MM.1S (cell line): ENCODE data around the gene BIVM.

ENCODE experiments used
- DNase-seq: peaks from one replicate; pipeline ENCODE4 v3.0.0-alpha.2; 2015
- H2AFZ ChIP-seq: fragments of 300-600 bp; sonication (generic); 2 replicates; pipeline ENCODE4 v1.6.0; 2016; ENCODE audit warnings: antibody characterized with exemption, low read length
- H3F3A ChIP-seq: fragments of 300-600 bp; sonication (generic); 2 replicates; pipeline ENCODE4 v1.6.1; 2016; ENCODE audit warnings: mild to moderate bottlenecking, antibody characterized with exemption, low read length, moderate library complexity, mixed read lengths; ENCODE audit not compliant: insufficient read depth
- H3K27ac ChIP-seq: fragments of 300-600 bp; sonication (generic); 2 replicates; pipeline ENCODE4 v1.5.1; 2016; ENCODE audit warnings: mild to moderate bottlenecking, low read length
- H3K27me3 ChIP-seq: fragments of 300-600 bp; sonication (generic); replicated peaks from 2 replicates; pipeline ENCODE4 v1.6.0; 2016; ENCODE audit warnings: low read length; ENCODE audit not compliant: insufficient read depth
- H3K36me3 ChIP-seq: fragments of 300-600 bp; sonication (generic); replicated peaks from 2 replicates; pipeline ENCODE4 v1.6.1; 2016; ENCODE audit warnings: mild to moderate bottlenecking, low read length, mixed read lengths; ENCODE audit not compliant: insufficient read depth
- H3K4me1 ChIP-seq: fragments of 300-600 bp; sonication (generic); 2 replicates; pipeline ENCODE4 v1.6.1; 2016; ENCODE audit warnings: low read length, mixed read lengths
- H3K4me2 ChIP-seq: fragments of 300-600 bp; sonication (generic); 2 replicates; pipeline ENCODE4 v1.6.0; 2016; ENCODE audit warnings: low read depth, low read length
- H3K4me3 ChIP-seq: fragments of 300-600 bp; sonication (generic); 2 replicates; pipeline ENCODE4 v1.5.1; 2016; ENCODE audit warnings: low read length, mixed read lengths
- H3K79me2 ChIP-seq: fragments of 300-600 bp; sonication (generic); 2 replicates; pipeline ENCODE4 v1.6.1; 2016; ENCODE audit warnings: mixed run types, low read length, mixed read lengths
- H3K9ac ChIP-seq: fragments of 300-600 bp; sonication (generic); 2 replicates; pipeline ENCODE4 v1.6.1; 2016; ENCODE audit warnings: low read length, mixed read lengths
- H3K9me2 ChIP-seq: fragments of 300-600 bp; sonication (generic); replicated peaks from 2 replicates; pipeline ENCODE4 v1.6.1; 2016; ENCODE audit warnings: mild to moderate bottlenecking, low read length, mixed read lengths; ENCODE audit not compliant: insufficient read depth
- H3K9me3 ChIP-seq: fragments of 300-600 bp; sonication (generic); replicated peaks from 2 replicates; pipeline ENCODE4 v1.6.1; 2016; ENCODE audit warnings: mild to moderate bottlenecking, low read length, mixed read lengths; ENCODE audit not compliant: insufficient read depth
- H4K20me1 ChIP-seq: fragments of 300-600 bp; sonication (generic); 2 replicates; pipeline ENCODE4 v1.6.1; 2016; ENCODE audit warnings: mild to moderate bottlenecking, low read length, moderate library complexity, mixed read lengths; ENCODE audit not compliant: insufficient read depth
- EZH2 ChIP-seq: fragments of 300-600 bp; sonication (generic); optimal IDR thresholded peaks from 2 replicates; pipeline ENCODE3; 2017; ENCODE audit warnings: low read depth, mild to moderate bottlenecking, antibody characterized with exemption, low read length, mixed read lengths
- EZH2phosphoT487 ChIP-seq: fragments of 300-600 bp; sonication (generic); IDR thresholded peaks from 2 replicates; pipeline ENCODE4 v1.6.1; 2018; ENCODE audit warnings: antibody characterized with exemption, low read length
- TF ChIP-seq, protein P1 (sequence below): fragments of 300-600 bp; sonication (generic); IDR thresholded peaks from 2 replicates; pipeline ENCODE4 v1.5.1; 2016; ENCODE audit warnings: antibody characterized with exemption, low read length, mixed read lengths

BIVM gene

DNA sequence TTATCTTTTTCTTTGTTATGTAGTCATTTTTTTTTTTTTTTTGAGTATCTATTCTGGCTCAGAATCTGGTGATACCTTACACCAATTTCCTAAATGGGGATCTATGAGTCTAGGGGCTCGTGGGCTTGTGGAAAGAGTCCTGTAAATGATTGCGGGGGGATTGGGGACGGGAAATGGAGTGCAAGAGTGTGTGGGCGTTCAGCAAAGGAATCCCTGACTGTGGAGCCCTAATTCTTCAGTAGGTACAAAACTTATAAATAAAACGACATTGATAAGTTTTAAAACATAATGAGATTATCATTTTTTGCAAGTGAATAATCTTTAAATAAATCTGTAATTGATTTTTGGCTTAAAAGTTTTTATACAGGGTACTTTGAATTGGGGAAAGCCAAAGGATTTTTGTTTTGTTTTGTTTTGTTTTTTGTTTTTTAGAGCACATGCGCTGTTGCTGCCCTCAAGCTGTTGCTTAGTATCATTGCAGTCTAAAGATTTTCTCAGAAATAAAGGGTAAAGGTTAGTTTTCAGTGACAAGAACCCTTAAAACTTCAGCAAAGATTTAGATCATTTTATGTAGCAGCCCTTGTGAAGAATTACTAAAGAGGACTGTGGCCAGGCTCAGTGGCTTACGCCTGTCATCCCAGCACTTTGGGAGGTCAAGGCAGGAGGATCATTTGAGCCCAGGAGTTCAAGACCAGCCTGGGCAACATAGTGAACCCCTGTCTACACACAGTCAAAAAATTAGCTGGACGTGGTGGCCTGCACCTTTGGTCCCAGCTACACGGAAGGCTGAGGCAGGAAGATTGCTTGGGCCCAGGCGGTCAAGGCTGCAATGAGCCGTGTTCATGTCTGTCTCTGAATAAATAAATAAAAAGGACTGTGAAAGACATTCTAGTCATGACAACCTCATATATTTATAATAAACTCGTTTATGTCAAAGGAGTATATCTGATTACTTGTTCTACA, 48.6 kb downstream of the BIVM start:
- TF ChIP-seq, protein P1, sequence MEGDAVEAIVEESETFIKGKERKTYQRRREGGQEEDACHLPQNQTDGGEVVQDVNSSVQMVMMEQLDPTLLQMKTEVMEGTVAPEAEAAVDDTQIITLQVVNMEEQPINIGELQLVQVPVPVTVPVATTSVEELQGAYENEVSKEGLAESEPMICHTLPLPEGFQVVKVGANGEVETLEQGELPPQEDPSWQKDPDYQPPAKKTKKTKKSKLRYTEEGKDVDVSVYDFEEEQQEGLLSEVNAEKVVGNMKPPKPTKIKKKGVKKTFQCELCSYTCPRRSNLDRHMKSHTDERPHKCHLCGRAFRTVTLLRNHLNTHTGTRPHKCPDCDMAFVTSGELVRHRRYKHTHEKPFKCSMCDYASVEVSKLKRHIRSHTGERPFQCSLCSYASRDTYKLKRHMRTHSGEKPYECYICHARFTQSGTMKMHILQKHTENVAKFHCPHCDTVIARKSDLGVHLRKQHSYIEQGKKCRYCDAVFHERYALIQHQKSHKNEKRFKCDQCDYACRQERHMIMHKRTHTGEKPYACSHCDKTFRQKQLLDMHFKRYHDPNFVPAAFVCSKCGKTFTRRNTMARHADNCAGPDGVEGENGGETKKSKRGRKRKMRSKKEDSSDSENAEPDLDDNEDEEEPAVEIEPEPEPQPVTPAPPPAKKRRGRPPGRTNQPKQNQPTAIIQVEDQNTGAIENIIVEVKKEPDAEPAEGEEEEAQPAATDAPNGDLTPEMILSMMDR: peak; percentile 80
- TF ChIP-seq EZH2: no peak
- peak overlapping the region; percentile 96 for H3K4me3 ChIP-seq
- peak overlapping the region; percentile 96; the same call in 1 of the 2 replicates for H3K9ac ChIP-seq
- H3K79me2 ChIP-seq: peaks cover 37% of the 10 kb centered on the region
- H3F3A ChIP-seq: peaks cover 21% of the 10 kb centered on the region
- H4K20me1 ChIP-seq: no peaks in the 10 kb centered on the region
- no peak overlapping the region for H2AFZ ChIP-seq
- DNase-seq: peak; percentile 59
- H3K27ac ChIP-seq: peak overlapping the region; percentile 98; the same call in 1 of the 2 replicates
- H3K36me3 ChIP-seq: no peaks in the 10 kb centered on the region
- no peaks in the 10 kb centered on the region for H3K27me3 ChIP-seq
- no peaks in the 10 kb centered on the region for H3K9me3 ChIP-seq
- peaks cover 6% of the 10 kb centered on the region for H3K4me1 ChIP-seq
- peak overlapping the region; percentile 72 for H3K4me2 ChIP-seq
- H3K9me2 ChIP-seq: no peaks in the 10 kb centered on the region

DNA sequence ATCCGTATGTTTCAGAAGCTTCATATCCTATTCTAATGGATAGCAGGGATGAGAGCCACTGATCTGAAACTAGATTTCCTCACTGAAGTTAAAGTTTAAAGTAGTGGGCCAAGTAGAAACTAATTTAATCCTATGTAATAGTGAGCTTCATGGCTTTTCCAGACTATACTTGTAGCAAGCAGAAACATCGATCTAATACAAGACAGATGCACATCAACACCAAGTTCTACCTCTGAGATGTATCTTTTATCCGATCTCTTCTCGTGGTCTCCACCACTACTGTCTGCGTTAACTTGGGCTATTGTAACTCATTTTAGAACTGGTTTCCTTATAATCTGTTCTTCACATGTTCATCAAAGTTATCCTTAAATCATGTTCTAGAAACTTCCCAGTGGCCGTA, 50.0 kb downstream of the BIVM start:
- no peak for DNase-seq
- Histone ChIP-seq H4K20me1 (no peaks in the 10 kb centered on the region), H3K4me3 (no peak overlapping the region), H3K79me2 (peaks cover 37% of the 10 kb centered on the region), H3K9ac (no peak overlapping the region), H3K4me2 (no peak overlapping the region), H3K4me1 (peaks cover 6% of the 10 kb centered on the region), H2AFZ (no peak overlapping the region), H3K9me2 (no peaks in the 10 kb centered on the region), H3F3A (peaks cover 21% of the 10 kb centered on the region), H3K9me3 (no peaks in the 10 kb centered on the region), H3K27ac (no peak overlapping the region), H3K36me3 (no peaks in the 10 kb centered on the region), H3K27me3 (no peaks in the 10 kb centered on the region)
- TF ChIP-seq, protein P1: no peak
- TF ChIP-seq EZH2phosphoT487 (no peak), EZH2 (no peak)

DNA sequence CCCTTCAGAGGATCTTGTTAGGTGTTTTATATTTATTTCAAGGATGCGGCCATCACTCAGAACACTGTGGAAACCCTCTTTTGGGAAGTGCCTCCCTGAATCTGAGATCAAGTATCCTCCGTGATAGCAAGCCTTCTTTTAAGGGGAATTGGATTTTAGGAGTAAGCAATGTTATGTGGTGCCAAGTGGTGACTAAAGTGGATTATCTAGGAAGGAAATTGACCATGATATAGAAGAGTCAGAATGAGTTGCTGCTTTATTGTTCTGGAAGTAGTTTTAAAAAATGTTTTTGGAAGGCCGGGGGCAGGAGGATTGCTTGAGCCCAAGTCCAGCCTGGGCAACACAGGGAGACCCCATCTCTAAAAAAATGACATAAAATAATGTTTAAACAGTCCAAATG, 53.6 kb downstream of the BIVM start:
- no peaks in the 10 kb centered on the region; the same call in 1 of the 2 replicates for H3K4me1 ChIP-seq
- H3K27ac ChIP-seq: no peak overlapping the region
- no peaks in the 10 kb centered on the region for H3K27me3 ChIP-seq
- no peaks in the 10 kb centered on the region for H3K9me2 ChIP-seq
- TF ChIP-seq EZH2: no peak
- no peak for TF ChIP-seq EZH2phosphoT487
- TF ChIP-seq, protein P1: no peak
- H3K4me3 ChIP-seq: no peak overlapping the region
- no peak overlapping the region for H3K9ac ChIP-seq
- peaks cover 21% of the 10 kb centered on the region for H3K79me2 ChIP-seq
- no peak overlapping the region for H3K4me2 ChIP-seq
- no peak for DNase-seq
- no peaks in the 10 kb centered on the region for H3K36me3 ChIP-seq
- no peak overlapping the region for H2AFZ ChIP-seq
- no peaks in the 10 kb centered on the region for H3K9me3 ChIP-seq
- no peaks in the 10 kb centered on the region for H4K20me1 ChIP-seq
- H3F3A ChIP-seq: no peaks in the 10 kb centered on the region
